PC-3 (cell line): ENCODE results near the gene ST6GALNAC1. TPM values are rescaled to one million over a fixed set of nuclear protein-coding genes. Genes with fewer than 3 reads are reported as not detected.

ENCODE experiments used
- ATAC-seq: fragments of 200-7000 bp; cut with Tn5 transposase; 2 replicates; pipeline ENCODE4 v1.9.1; 2020; ENCODE audit warnings: mild to moderate bottlenecking, moderate library complexity
- BruUV-seq: library from RNA; stranded (reverse); fragments of 400-500 nt; replicated peaks from 2 replicates; lab custom pipeline; 2021; lab: Mats Ljungman, UMichigan
- CTCF ChIA-PET: fragments of 300-600 bp; sonication (Branson Sonifier 250); formaldehyde crosslinking; loops from one replicate; lab custom pipeline; 2022; ENCODE audit warnings: antibody characterized with exemption; lab: Charles Lee
- POLR2A ChIA-PET: fragments of 300-600 bp; sonication (Branson Sonifier 250); formaldehyde crosslinking; loops from one replicate; lab custom pipeline; 2022; ENCODE audit warnings: antibody characterized with exemption; ENCODE audit not compliant: unreplicated experiment; lab: Charles Lee
- DNase-seq: peaks from one replicate; pipeline ENCODE4 v3.0.0-alpha.2; 2015
- H2AFZ ChIP-seq: fragments of 300-600 bp; sonication (generic); 2 replicates; pipeline ENCODE4 v1.6.0; 2016; ENCODE audit warnings: antibody characterized with exemption, low read length
- H3F3A ChIP-seq: fragments of 300-600 bp; sonication (generic); one replicate; pipeline ENCODE4 v1.6.0; 2017; ENCODE audit warnings: antibody characterized with exemption, low read length, control low read depth, mild to moderate bottlenecking; ENCODE audit not compliant: unreplicated experiment
- H3K27ac ChIP-seq: fragments of 300-600 bp; sonication (generic); 2 replicates; pipeline ENCODE4 v1.5.1; 2016; ENCODE audit warnings: mild to moderate bottlenecking, low read length
- H3K27me3 ChIP-seq: fragments of 300-600 bp; sonication (generic); 2 replicates; pipeline ENCODE4 v1.6.1; 2016; ENCODE audit warnings: low read length, mixed read lengths
- H3K36me3 ChIP-seq: fragments of 300-600 bp; sonication (generic); 2 replicates; pipeline ENCODE4 v1.6.1; 2016; ENCODE audit warnings: low read depth, mixed run types, low read length, mixed read lengths
- H3K4me1 ChIP-seq: fragments of 300-600 bp; sonication (generic); 2 replicates; pipeline ENCODE4 v1.5.1; 2016; ENCODE audit warnings: low read length; ENCODE audit not compliant: insufficient read depth
- H3K4me2 ChIP-seq: fragments of 300-600 bp; sonication (generic); 2 replicates; pipeline ENCODE4 v1.6.0; 2016; ENCODE audit warnings: low read length
- H3K4me3 ChIP-seq: fragments of 300-600 bp; sonication (generic); 2 replicates; pipeline ENCODE4 v1.5.1; 2016; ENCODE audit warnings: mild to moderate bottlenecking, low read length, mixed read lengths
- H3K79me2 ChIP-seq: fragments of 300-600 bp; sonication (generic); 2 replicates; pipeline ENCODE4 v1.6.1; 2017; ENCODE audit warnings: low read length, mixed read lengths
- H3K9ac ChIP-seq: fragments of 300-600 bp; sonication (generic); 2 replicates; pipeline ENCODE4 v1.6.0; 2016; ENCODE audit warnings: mild to moderate bottlenecking, low read length
- H3K9me2 ChIP-seq: fragments of 300-600 bp; sonication (generic); replicated peaks from 2 replicates; pipeline ENCODE4 v1.6.1; 2016; ENCODE audit warnings: mixed run types, low read length, mixed read lengths
- H3K9me3 ChIP-seq: fragments of 300-600 bp; sonication (generic); 2 replicates; pipeline ENCODE4 v1.6.1; 2016; ENCODE audit warnings: low read length, mixed read lengths
- H4K20me1 ChIP-seq: fragments of 300-600 bp; sonication (generic); 2 replicates; pipeline ENCODE4 v1.6.1; 2016; ENCODE audit warnings: low read length, mixed read lengths
- CTCF ChIP-seq: fragments of 300-600 bp; sonication (generic); conservative IDR thresholded peaks from 2 replicates; pipeline ENCODE4 v1.5.1; 2017; ENCODE audit warnings: antibody characterized with exemption, low read depth, mild to moderate bottlenecking, low read length
- EZH2 ChIP-seq: fragments of 300-600 bp; sonication (generic); IDR thresholded peaks from one replicate; pipeline ENCODE4 v1.6.1; 2017; ENCODE audit warnings: antibody characterized with exemption, mild to moderate bottlenecking, low read length; ENCODE audit not compliant: unreplicated experiment
- EZH2phosphoT487 ChIP-seq: fragments of 300-600 bp; sonication (generic); IDR thresholded peaks from 2 replicates; pipeline ENCODE4 v1.6.1; 2018; ENCODE audit warnings: mild to moderate bottlenecking, antibody characterized with exemption, low read length, borderline replicate concordance
- intact Hi-C: fragments of 100-400 bp; cut with micrococcal nuclease; formaldehyde crosslinking; loops from 2 replicates; pipeline ENCODE4 v1.9.0; 2023
- total RNA-seq: library from RNA; depleted of rRNA; stranded (reverse); fragments of >200 nt; gene quantifications from 2 replicates; pipeline ENCODE4 v1.2.3, GENCODE V29; 2014

Gene ST6GALNAC1
- total RNA-seq, 1 experiment from 2014 or later: 4.1 TPM

- peaks cover 17% of the 10 kb centered on the region for H3K4me1 ChIP-seq
- intact Hi-C loops: loop anchor here (10.0 kb wide), 1 partner anchor 68 kb away; the partner anchor contains the start of gene MXRA7
- TF ChIP-seq EZH2phosphoT487 (no peak), CTCF (no peak), EZH2 (no peak)
- H3K9ac ChIP-seq: no peak overlapping the region
- no peaks in the 10 kb centered on the region for H3K36me3 ChIP-seq
- H3K9me2 ChIP-seq: no peaks in the 10 kb centered on the region
- POLR2A ChIA-PET: no interaction called here
- H3F3A ChIP-seq: no peaks in the 10 kb centered on the region
- no peaks in the 10 kb centered on the region for H3K9me3 ChIP-seq
- DNase-seq (no peak), ATAC-seq (no peak)
- no peak overlapping the region for H3K4me2 ChIP-seq
- H3K4me3 ChIP-seq: no peak overlapping the region
- H3K27me3 ChIP-seq: no peaks in the 10 kb centered on the region
- H4K20me1 ChIP-seq: no peaks in the 10 kb centered on the region
- no TSS peak for BruUV-seq
- no peak overlapping the region for H3K27ac ChIP-seq
- H2AFZ ChIP-seq: no peak overlapping the region
- H3K79me2 ChIP-seq: no peaks in the 10 kb centered on the region
- CTCF ChIA-PET: no interaction called here
Observed at GRCh38 chr17:76646712-76647111, 3.2 kb upstream of the ST6GALNAC1 start.

GRCh38 chr17:76645481-76645880 is 1.9 kb upstream of the ST6GALNAC1 start:
- H4K20me1 ChIP-seq: no peaks in the 10 kb centered on the region

More at GRCh38 chr17:76645481-76645880, 1.9 kb upstream of the ST6GALNAC1 start:
- ChIA-PET POLR2A (interaction anchor here (0.6 kb wide), 2 partner anchors 393 to 478 kb away, joined by 3 to 4 read pairs; no protein-coding TSS in a partner anchor), CTCF (no interaction called here)
- H3K9ac ChIP-seq: no peak overlapping the region
- no peak overlapping the region for H3K4me3 ChIP-seq
- intact Hi-C loops: loop anchor here (10.0 kb wide), 1 partner anchor 69 kb away; the partner anchor contains the start of gene MXRA7
- H2AFZ ChIP-seq: no peak overlapping the region
- H3K4me2 ChIP-seq: no peak overlapping the region
- H3K9me2 ChIP-seq: no peaks in the 10 kb centered on the region
- H3K9me3 ChIP-seq: no peaks in the 10 kb centered on the region
- no peaks in the 10 kb centered on the region for H3F3A ChIP-seq
- H3K36me3 ChIP-seq: no peaks in the 10 kb centered on the region
- H3K79me2 ChIP-seq: no peaks in the 10 kb centered on the region
- ATAC-seq (no peak), DNase-seq (no peak)
- no peak overlapping the region for H3K27ac ChIP-seq
- no peaks in the 10 kb centered on the region for H3K27me3 ChIP-seq
- TF ChIP-seq EZH2 (no peak), EZH2phosphoT487 (no peak), CTCF (no peak)
- peaks cover 28% of the 10 kb centered on the region for H3K4me1 ChIP-seq
- BruUV-seq: no TSS peak
